K562 (cell line): ENCODE data around the gene C18orf32. TPM values are rescaled to one million over a fixed set of nuclear protein-coding genes. Genes with fewer than 3 reads are reported as not detected.

Source experiments
- BCOR ChIP-seq: fragments of 450-650 bp; IDR thresholded peaks from 2 replicates; pipeline ENCODE4 v1.6.1; 2016
- CREB3 ChIP-seq: fragments of 450-650 bp; conservative IDR thresholded peaks from 2 replicates; pipeline ENCODE4 v1.6.1; 2016; ENCODE audit warnings: missing genetic modification characterization, low read depth, mild to moderate bottlenecking, missing compliant biosample characterization, moderate library complexity
- DDX20 ChIP-seq: fragments of 450-650 bp; IDR thresholded peaks from 2 replicates; pipeline ENCODE4 v1.6.1; 2016; ENCODE audit warnings: missing genetic modification characterization, low read depth, mild to moderate bottlenecking, missing compliant biosample characterization, moderate library complexity
- ELF1 ChIP-seq: fragments of 200-800 bp; sonication (Bioruptor generic); IDR thresholded peaks from 2 replicates; pipeline ENCODE4 v1.6.1; 2016; ENCODE audit warnings: missing genetic modification characterization, missing compliant biosample characterization
- HMBOX1 ChIP-seq: sonication (generic); IDR thresholded peaks from 2 replicates; pipeline ENCODE4 v1.6.1; 2016
- IRF1 ChIP-seq: sonication (generic); formaldehyde crosslinking; IDR thresholded peaks from 2 replicates; pipeline ENCODE4 v1.8.0; 2022; ENCODE audit warnings: missing genetic modification reagents, mild to moderate bottlenecking, borderline replicate concordance
- MITF ChIP-seq: IDR thresholded peaks from 2 replicates; pipeline ENCODE4 v1.6.1; 2014; ENCODE audit warnings: antibody characterized with exemption
- PURB ChIP-seq: sonication (generic); formaldehyde crosslinking; IDR thresholded peaks from 2 replicates; pipeline ENCODE4 v1.9.0; 2021; ENCODE audit warnings: low read depth, mild to moderate bottlenecking, missing genetic modification reagents
- RNF2 ChIP-seq: sonication (generic); IDR thresholded peaks from 2 replicates; pipeline ENCODE4 v1.6.1; 2016
- SAFB2 ChIP-seq: fragments of 200-400 bp; formaldehyde crosslinking; IDR thresholded peaks from 2 replicates; pipeline ENCODE4 v1.6.1; 2018; ENCODE audit warnings: borderline replicate concordance, low read length, low read depth, moderate library complexity; ENCODE audit not compliant: severe bottlenecking
- SIRT6 ChIP-seq: IDR thresholded peaks from one replicate; pipeline ENCODE4 v1.6.1; 2012; ENCODE audit warnings: low read depth, mild to moderate bottlenecking, control low read depth, inconsistent platforms, low read length, moderate library complexity
- SRSF7 ChIP-seq: fragments of 200-400 bp; formaldehyde crosslinking; optimal IDR thresholded peaks from 2 replicates; pipeline ENCODE3; 2017; ENCODE audit warnings: mild to moderate bottlenecking, low read depth, low read length
- TRIM25 ChIP-seq: fragments of 450-650 bp; IDR thresholded peaks from 2 replicates; pipeline ENCODE4 v1.7.0; 2016; ENCODE audit warnings: borderline replicate concordance
- UBTF ChIP-seq, 2 experiments: IDR thresholded peaks; 2 replicates each; pipeline ENCODE4 v1.6.1; 2012; ENCODE audit warnings: improper control_type of control experiment in 2 of 2, low read depth in 2 of 2, low read length in 2 of 2, borderline replicate concordance in 1 of 2
- ZBTB43 ChIP-seq: sonication (generic); formaldehyde crosslinking; IDR thresholded peaks from 2 replicates; pipeline ENCODE4 v1.8.0; 2023; ENCODE audit warnings: mild to moderate bottlenecking, missing genetic modification reagents
- ZNF384 ChIP-seq: IDR thresholded peaks from 2 replicates; pipeline ENCODE4 v1.6.1; 2012; ENCODE audit warnings: low read depth, low read length, improper control_type of control experiment
- polyA plus RNA-seq, 8 experiments: library from polyadenylated mRNA; depleted of rRNA in 4 of 8; stranded (reverse) in 5 of 8; unstranded in 3 of 8; fragments of >200 nt; fragmentation: Nextera tagmentation in 2 of 8; fragmentation: Illumina TruSeq in 1 of 8; extraction: Ambion mirVana in 2 of 8; extraction: Trizol in 1 of 8; gene quantifications; 2 replicates each; pipeline versions ENCODE4 v1.2.1 to v1.2.3, GENCODE V29; 2011 to 2014; ENCODE audit warnings: inconsistent platforms in 1 of 8, missing spikeins in 1 of 8
- total RNA-seq, 7 experiments: library from RNA; depleted of rRNA in 6 of 7; stranded (reverse); fragments of >200 nt in 6 of 7; fragmentation: Illumina TruSeq in 2 of 7; extraction: Trizol in 2 of 7; gene quantifications; 2 replicates each; pipeline versions ENCODE4 v1.2.1 to v1.2.3, GENCODE V29; 2011 to 2021; ENCODE audit warnings: low replicate concordance in 1 of 7

C18orf32 gene
- total and polyA plus RNA-seq, 9 of the 15 experiments (the other 6 are each of a cell fraction or from before 2014, with no cell fraction given), result 8.5 to 35.0 (median 20.4) TPM

- peak; percentile 93 for TF ChIP-seq ELF1 (tag)
- TF ChIP-seq DDX20 (tag), result no peak
- TF ChIP-seq SRSF7, result no peak
- TF ChIP-seq HMBOX1, result peak; percentile 57; the same call in 1 of the 2 replicates
- no peak for TF ChIP-seq ZNF384
- no peak for TF ChIP-seq SIRT6
- no peak for TF ChIP-seq TRIM25
- no peak for TF ChIP-seq BCOR
- no peak for TF ChIP-seq PURB (CRISPR knock-in tag)
- no peak for TF ChIP-seq ZBTB43 (CRISPR knock-in tag)
- TF ChIP-seq RNF2, result 0 out of 2 replicates have a peak, but pooled peaks have one; percentile 28
- no peak for TF ChIP-seq CREB3
- 0 out of 4 replicates have a peak, but pooled peaks of 1 of the 2 experiments have one; percentile 30 for TF ChIP-seq UBTF (IDR thresholded peaks at IDR 0.05; ENCODE audit: borderline replicate concordance in 1 of 2, low read depth in 2 of 2, low read length in 2 of 2)
- no peak for TF ChIP-seq IRF1
- no peak for TF ChIP-seq MITF
- no peak for TF ChIP-seq SAFB2
Measured at GRCh38 chr18:49491857-49492693, 5.0 kb upstream of the C18orf32 start, which contains the start of gene RPL17 (continued).
